NCI-H2029 treated with DMSO at 0.1 percent for 48 hours (cell line): Measurements from ENCODE around the gene ZBTB32.
A peak's percentile ranks its signal among the peaks of the same experiment; 100 is the strongest.

ENCODE experiments used
- DNase-seq: peaks from one replicate; lab custom pipeline; 2025; lab: John Stamatoyannopoulos, UW

Gene ZBTB32

DNA sequence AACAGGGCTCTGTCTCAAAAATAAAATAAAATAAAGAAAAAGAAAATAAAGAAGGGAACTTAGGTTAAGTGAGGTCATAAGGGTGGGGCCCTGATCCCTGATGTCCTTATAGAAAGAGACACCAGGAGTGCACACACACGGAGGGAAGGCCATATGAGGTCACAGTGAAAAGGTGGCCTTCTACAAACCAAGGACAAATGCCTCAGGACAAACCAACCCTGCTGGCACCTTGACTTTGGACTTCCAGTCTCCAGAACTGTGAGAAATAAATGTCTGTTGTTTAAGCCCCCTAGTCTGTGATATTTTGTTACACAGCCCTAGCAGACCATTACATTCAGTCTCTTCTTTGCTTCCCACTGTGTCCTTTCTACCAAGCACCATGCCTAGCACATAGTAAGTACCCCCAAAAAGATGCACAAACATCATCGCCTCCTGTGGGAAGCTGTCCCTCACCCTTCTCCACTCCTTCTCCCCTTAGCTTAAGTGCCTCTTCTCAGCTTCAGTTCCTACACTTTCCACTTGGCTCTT is 8.4 kb upstream of the ZBTB32 start:
- no peak for DNase-seq

- DNase-seq, result no peak
Observed at GRCh38 chr19:35696835-35697234, 7.5 kb upstream of the ZBTB32 start.

GRCh38 chr19:35702223-35703012 is 1.9 kb upstream of the ZBTB32 start:
- peak; percentile 90 for DNase-seq

- no peak for DNase-seq
Observed at GRCh38 chr19:35703343-35703742, 1.0 kb upstream of the ZBTB32 start.

GRCh38 chr19:35708391-35708790 is 4.0 kb downstream of the ZBTB32 start:
- no peak for DNase-seq

- no peak for DNase-seq
Observed at GRCh38 chr19:35710784-35711723, 6.7 kb downstream of the ZBTB32 start.

DNA sequence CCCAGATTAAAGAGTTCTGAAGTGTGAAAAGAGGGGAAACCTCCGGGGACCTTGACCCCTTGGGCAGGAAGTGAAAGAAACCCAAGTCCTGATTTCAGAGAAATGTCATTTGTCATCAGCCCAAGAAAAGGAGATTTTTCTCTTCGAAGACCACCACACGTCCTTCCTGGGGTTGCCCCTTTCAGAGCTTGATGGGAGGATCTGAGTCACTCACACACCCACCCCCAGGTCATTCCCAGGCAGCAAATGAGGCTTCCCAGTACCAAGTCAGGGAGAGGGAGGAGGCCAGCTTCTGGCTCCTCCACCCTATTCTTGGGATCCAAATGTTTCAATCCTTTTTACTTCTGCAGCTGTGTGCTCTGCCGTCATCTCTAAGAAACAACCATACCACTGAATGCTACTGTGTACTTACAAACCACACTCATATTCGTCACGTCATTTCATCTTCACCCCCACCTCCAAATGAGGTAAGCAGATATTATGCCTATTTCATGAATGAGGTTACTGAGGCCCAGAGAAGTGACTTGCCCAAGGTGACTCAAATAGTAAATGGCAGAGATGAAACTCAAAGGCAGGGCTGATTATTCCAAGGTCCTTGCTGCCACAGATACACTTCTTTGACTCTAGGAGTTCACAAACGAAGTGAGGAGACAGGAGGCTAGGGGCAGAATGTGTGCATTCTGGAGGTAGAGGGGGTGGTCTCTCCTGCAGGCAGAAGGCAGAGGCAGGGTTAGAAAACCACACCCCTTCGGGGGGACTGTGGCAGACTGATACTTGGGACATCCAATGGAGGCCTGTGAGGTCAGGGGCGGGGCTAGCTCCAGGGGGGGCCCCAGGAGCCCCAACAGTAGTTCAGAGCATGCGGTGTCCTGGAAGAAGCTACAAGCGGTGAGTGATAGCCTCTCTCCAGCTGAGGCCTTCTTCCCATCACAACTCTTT is 8.5 kb downstream of the ZBTB32 start:
- DNase-seq, result no peak

DNA sequence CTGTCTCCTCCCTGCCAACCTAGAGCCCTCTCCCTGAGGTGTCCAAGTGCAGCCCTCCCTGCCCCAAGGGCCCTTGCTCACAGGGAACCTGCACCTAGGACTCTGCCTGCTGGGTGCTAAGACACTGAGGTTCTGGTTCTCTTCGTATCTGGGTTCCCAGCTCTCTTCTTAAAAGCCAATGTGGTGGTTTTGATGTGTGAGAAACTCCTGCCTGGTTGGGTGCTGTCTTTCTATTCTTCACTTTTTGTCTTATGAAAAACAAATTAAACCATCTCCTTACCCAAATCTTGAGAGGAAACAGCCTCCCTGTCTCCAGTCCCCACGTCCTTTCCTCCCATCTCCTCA is 9.1 kb downstream of the ZBTB32 start:
- no peak for DNase-seq

GRCh38 chr19:35713904-35714495 is 9.6 kb downstream of the ZBTB32 start:
- no peak for DNase-seq

GRCh38 chr19:35714601-35715354 is 10.4 kb downstream of the ZBTB32 start:
- DNase-seq, result no peak

DNA sequence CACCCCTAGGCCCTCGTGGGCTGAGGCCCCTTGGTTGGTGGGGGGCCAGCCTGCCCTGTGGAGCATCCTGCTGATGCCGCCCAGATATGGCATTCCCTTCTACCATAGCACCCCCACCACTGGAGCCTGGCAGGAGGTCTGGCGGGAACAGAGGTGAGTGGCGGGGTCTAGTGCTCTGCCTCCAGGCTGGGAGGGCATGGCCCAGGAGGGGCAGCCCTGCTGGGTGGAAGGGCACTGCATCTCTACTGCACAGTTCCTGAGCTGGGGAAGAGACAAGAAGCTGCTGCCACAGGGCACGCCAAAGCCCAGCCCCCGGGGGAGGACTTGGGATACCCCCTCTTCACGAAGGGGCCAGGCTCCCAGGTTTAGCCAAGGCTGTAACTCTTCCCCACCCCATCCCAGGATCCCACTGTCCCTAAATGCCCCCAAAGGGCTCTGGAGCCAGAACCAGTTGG is 11.0 kb downstream of the ZBTB32 start:
- DNase-seq, result no peak

DNA sequence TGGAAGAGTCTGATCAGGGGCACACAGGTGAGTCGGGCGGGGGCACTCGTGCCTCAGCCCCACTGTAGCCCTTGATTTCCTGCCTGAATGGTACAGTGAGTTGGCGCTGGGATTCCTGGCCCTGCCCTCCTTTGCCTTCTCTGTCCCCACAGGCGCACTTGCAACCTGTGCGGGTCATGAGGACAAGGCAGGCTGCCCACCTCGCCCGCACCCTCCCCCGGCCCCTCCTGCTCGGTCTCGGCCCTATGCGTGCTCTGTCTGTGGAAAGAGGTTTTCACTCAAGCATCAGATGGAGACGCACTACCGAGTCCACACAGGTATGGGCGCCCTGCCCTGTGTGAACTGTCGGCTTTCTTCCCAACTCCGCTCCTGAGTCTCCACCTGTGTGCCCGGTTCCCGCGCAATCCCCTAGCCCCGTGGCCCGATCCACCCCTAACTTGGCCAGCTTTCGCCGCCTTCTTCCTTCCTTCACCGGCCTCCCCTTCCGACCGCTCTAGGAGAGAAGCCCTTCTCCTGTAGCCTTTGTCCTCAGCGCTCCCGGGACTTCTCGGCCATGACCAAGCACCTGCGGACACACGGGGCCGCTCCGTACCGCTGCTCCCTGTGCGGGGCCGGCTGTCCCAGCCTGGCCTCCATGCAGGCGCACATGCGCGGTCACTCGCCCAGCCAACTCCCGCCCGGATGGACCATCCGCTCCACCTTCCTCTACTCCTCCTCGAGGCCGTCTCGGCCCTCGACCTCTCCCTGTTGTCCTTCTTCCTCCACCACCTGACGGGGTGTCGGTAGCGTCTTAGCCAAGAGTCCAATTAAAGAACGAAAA is 11.8 kb downstream of the ZBTB32 start:
- DNase-seq, result no peak

DNA sequence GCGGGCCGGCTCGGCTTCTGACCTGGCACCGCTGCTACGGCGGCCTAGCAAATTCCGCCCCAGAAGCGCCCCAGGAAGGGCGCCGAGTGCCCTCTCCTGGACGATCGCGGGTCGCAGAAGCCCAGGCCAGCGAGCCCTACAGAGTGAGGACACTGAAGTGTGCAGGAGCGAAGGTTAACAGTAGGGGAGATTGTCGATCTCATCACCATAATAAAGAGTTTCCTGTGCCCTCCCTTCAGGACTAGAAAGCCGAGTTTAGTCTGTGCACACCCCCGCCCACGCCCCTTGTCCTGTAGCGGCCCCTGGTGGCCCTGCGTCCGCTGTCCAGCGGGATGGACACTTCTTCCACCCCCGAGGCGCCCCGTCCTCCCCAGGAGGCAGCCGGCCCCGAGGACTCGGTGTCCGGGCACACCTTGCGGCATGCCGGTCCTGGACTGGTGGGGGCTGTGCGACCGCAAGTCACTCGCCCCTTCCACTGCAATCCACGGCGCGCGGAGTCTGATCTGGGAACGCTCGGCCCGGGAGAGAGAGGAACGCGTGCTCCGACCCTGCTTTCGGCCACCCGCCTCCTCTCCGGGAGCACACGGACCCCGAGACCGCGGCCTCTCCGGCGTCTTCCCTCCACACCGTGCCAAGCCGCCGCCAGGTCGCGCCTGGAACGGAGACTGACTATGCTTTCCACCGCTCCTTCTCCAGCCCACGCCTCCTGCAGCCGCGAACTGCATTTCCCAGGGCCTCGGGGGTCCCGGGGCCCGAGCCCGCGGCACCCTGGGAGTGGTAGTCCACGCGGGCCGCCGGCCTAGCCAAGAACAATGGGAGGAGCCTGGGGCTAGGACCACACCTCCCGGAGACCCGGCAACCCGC is 12.7 kb downstream of the ZBTB32 start:
- DNase-seq, result peak; percentile 84

- no peak for DNase-seq
Observed at GRCh38 chr19:35717665-35718344, 13.4 kb downstream of the ZBTB32 start, which contains the start of gene KMT2B. Gene KMT2B, plus strand, starts transcription at chr19:35718003. Its CDS starts 16 bp downstream, at chr19:35718019.

DNA sequence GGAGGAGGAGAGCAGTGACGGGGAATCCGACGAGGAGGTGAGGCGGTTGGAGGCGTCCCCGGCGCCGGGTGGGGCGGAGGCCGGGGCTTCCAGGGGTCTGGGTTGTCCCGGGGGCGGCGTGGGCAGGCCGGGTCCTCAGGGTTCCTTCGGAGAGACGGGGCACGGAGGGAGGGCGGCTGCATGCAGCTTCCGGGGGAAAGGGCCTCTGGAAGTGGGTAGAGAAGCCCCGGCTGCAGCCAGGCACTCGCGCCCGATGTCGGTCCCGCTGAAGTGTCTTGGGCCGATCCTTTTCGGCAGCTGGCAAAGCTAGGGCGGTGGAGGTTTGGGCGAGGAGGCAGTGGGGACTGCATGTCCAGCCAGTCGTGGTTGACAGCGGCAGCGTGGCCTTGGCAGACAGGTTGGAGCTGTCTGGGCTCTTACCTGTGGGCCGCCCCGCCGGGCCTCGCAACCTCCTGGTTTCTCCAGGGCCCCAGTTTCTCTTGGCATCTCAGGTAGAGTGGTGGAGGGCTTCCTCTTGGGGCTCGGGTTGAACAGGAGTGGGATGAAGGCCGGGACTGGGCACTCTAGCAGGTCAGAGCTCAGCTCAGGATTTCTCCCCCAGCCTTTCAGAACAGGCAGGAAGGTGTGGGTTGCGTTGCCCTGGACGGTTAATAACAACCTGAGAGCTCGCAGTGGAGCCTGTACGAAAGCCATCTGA is 14.1 kb downstream of the ZBTB32 start:
- no peak for DNase-seq

DNA sequence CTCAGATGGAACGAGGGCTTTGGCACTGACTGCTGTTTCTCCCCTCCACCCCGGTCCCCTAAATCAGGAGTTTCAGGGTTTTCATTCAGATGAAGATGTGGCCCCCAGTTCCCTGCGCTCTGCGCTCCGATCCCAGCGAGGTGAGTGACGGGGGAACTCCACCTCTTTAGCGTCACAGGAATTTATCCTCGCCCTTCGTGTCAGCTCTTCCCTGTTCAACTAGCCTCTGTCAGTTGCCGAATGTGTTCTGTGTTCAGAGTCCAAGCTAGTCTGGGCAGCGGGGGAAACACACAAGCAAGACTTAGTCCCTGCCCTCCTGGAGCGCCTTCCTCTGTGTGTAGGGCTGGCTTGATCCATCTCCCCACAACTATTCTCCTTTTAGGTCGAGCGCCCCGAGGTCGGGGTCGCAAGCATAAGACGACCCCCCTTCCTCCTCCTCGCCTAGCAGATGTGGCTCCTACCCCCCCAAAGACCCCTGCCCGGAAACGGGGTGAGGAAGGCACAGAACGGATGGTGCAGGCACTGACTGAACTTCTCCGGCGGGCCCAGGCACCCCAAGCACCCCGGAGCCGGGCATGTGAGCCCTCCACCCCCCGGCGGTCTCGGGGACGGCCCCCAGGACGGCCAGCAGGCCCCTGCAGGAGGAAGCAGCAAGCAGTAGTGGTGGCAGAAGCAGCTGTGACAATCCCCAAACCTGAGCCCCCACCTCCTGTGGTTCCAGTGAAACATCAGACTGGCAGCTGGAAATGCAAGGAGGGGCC is 15.2 kb downstream of the ZBTB32 start:
- DNase-seq, result no peak

GRCh38 chr19:35720163-35720524 is 15.8 kb downstream of the ZBTB32 start:
- DNase-seq, result no peak
